Prostate gland (tissue), 2 donors: ENCODE results near the gene IGSF23. TPM values are rescaled to one million over a fixed set of nuclear protein-coding genes. Genes with fewer than 3 reads are reported as not detected.

Source experiments
- DNase-seq: peaks from one replicate; pipeline ENCODE4 v3.0.0-alpha.2; 2019; ENCODE audit warnings: low spot score
- H3K27ac ChIP-seq, 2 donors: fragments of 200-600 bp; sonication (generic); 2 replicates each; pipeline ENCODE4 v1.5.1; 2017 to 2019
- H3K27me3 ChIP-seq: fragments of 200-600 bp; sonication (generic); replicated peaks from 2 replicates; pipeline ENCODE4 v1.5.1; 2019; ENCODE audit not compliant: insufficient read depth
- H3K36me3 ChIP-seq, 2 donors: fragments of 200-600 bp; sonication (generic); 1 replicate in 1 of 2; 2 replicates in 1 of 2; pipeline versions ENCODE4 v1.5.1 to v1.8.1; 2017 to 2019
- H3K4me1 ChIP-seq: fragments of 200-600 bp; sonication (generic); replicated peaks from 2 replicates; pipeline ENCODE4 v1.5.1; 2019
- H3K4me3 ChIP-seq, 2 donors: fragments of 200-600 bp; sonication (generic); 2 replicates each; pipeline ENCODE4 v1.5.1; 2017 to 2019
- H3K9me3 ChIP-seq: fragments of 200-600 bp; sonication (generic); 2 replicates; pipeline ENCODE4 v1.5.1; 2017
- CTCF ChIP-seq, 4 experiments: fragments of 200-600 bp in 2 of 4; fragments of 450-650 bp in 2 of 4; sonication (generic) in 2 of 4; IDR thresholded peaks; 1 replicate in 3 of 4; 2 replicates in 1 of 4; pipeline ENCODE4 v1.5.1; 2016 to 2019; ENCODE audit warnings: antibody characterized with exemption in 4 of 4, mild to moderate bottlenecking in 2 of 4, moderate library complexity in 2 of 4
- POLR2A ChIP-seq: fragments of 450-650 bp; IDR thresholded peaks from one replicate; pipeline ENCODE4 v1.6.1; 2016; ENCODE audit warnings: antibody characterized with exemption, mild to moderate bottlenecking
- POLR2AphosphoS5 ChIP-seq: sonication (generic); formaldehyde crosslinking; IDR thresholded peaks from one replicate; pipeline ENCODE4 v1.6.1; 2017; ENCODE audit warnings: antibody characterized with exemption
- WGBS: methylation state at CpG from one replicate; pipeline ENCODE4 v1.1.5; 2018; 5-methylcytosine and 5-hydroxymethylcytosine counted together
- intact Hi-C: fragments of 100-400 bp; cut with DNase I; formaldehyde crosslinking; loops from one replicate; pipeline ENCODE4 v1.14.2; 2022
- total RNA-seq, 2 donors: library from RNA; depleted of rRNA; stranded (reverse); fragments of >200 nt; gene quantifications; one replicate each; pipeline ENCODE4 v1.1.0, GENCODE V29; 2016

Gene IGSF23
- total RNA-seq, 2 donors from 2014 or later: not detected

DNA sequence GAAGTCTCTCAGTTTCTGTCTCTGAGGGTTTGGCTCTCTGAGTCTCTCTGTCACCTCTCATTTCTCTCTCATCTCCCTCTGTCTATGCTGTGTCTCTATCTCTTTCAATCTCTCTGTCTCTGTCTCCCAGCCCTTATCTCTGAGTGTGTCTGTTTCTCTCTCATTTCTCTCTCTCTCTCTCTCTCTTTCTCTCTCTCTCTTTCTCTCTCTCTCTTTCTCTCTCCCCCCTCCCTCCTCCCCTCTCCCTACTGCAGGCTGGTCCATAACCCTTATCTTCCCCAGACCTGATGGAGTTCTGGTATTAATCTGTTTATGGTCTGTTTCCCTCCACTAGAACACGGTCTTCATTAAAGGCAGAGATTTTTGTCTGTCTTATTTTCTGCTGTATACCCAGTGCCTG, 29.0 kb downstream of the IGSF23 start:
- Histone ChIP-seq H3K4me1 (no peaks in the 10 kb centered on the region), H3K27me3 (no peaks in the 10 kb centered on the region), H3K4me3 (no peak overlapping the region), H3K27ac (no peak overlapping the region), H3K36me3 (no peaks in the 10 kb centered on the region), H3K9me3 (no peaks in the 10 kb centered on the region)
- intact Hi-C loops: no loop called here
- WGBS: 59% methylated on average over 1 of the region's 1 CpG
- TF ChIP-seq POLR2A (no peak), POLR2AphosphoS5 (no peak), CTCF (IDR thresholded peaks at IDR 0.05) (no peak)
- DNase-seq: no peak

DNA sequence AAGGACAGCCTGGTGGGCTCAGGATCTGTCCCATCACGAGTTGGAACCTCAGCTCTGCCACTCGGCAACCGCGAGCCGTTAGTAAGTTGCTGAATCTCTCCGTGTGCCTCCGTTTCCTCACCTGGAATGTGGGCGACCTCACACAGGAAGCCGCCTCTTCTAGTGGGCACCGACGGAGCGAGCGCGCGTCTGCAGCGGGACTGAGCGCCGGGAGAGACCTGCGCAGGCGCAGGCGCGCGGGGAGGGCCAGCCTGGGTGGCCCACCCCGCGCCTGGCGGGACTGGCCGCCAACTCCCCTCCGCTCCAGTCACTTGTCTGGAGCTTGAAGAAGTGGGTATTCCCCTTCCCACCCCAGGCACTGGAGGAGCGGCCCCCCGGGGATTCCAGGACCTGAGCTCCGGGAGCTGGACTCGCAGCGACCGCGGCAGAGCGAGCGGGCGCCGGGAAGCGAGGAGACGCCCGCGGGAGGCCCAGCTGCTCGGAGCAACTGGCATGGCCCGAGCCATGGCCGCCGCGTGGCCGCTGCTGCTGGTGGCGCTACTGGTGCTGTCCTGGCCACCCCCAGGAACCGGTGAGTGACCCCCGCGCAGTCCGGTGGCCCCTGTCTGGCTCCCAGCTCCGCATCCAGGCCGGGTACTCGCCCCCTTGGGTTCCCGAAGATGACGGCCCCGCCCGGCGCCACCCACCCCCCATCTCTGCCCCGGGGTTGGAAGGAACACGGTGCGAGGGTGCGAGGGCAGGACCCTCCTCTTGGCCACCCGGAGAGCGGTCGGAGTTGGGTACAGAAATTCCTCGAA, 30.4 kb downstream of the IGSF23 start, which contains the start of gene PVR:
Gene PVR (plus strand): TSS at position 306 of the 797 bp plus-strand sequence. CDS start 187 bp downstream, at position 493.
- H3K9me3 ChIP-seq: no peaks in the 10 kb centered on the region
- H3K27me3 ChIP-seq: no peaks in the 10 kb centered on the region
- TF ChIP-seq POLR2A (peak; percentile 81), POLR2AphosphoS5 (peak; percentile 27), CTCF (IDR thresholded peaks at IDR 0.05) (no peak)
- DNase-seq: peak; percentile 65
- WGBS: under 1% methylated on average over 44 of the region's 70 CpGs
- peak within 1 kb of the TSS; percentile 57 to 77 for H3K4me3 ChIP-seq
- intact Hi-C loops: no loop called here
- H3K4me1 ChIP-seq: no peaks in the 10 kb centered on the region
- H3K27ac ChIP-seq: peak within 1 kb of the TSS; percentile 87
- H3K36me3 ChIP-seq: no peaks in the 10 kb centered on the region

GRCh38 chr19:44644402-44645016, 31.1 kb downstream of the IGSF23 start:
- Histone ChIP-seq H3K36me3 (peaks cover 0 to under 1% of the 10 kb centered on the region in 2 donors), H3K4me3 (peak overlapping the region; percentile 57 to 77), H3K9me3 (no peaks in the 10 kb centered on the region), H3K27me3 (no peaks in the 10 kb centered on the region), H3K27ac (peak overlapping the region; percentile 87), H3K4me1 (no peaks in the 10 kb centered on the region)
- TF ChIP-seq CTCF (IDR thresholded peaks at IDR 0.05): no peak
- TF ChIP-seq POLR2A: peak; percentile 25
- intact Hi-C loops: no loop called here
- WGBS: 8% methylated on average over 13 of the region's 13 CpGs
- DNase-seq: peak; percentile 28

- no peak for DNase-seq
- intact Hi-C loops: no loop called here
- Histone ChIP-seq H3K27ac (no peak overlapping the region), H3K27me3 (no peaks in the 10 kb centered on the region), H3K4me1 (no peaks in the 10 kb centered on the region), H3K4me3 (no peak overlapping the region), H3K9me3 (no peaks in the 10 kb centered on the region), H3K36me3 (peaks cover 4 to 9% of the 10 kb centered on the region in 2 donors)
- 82% methylated on average over 8 of the region's 8 CpGs for WGBS
- TF ChIP-seq POLR2A: no peak
Measured at GRCh38 chr19:44645407-44646048, 32.2 kb downstream of the IGSF23 start.

DNA sequence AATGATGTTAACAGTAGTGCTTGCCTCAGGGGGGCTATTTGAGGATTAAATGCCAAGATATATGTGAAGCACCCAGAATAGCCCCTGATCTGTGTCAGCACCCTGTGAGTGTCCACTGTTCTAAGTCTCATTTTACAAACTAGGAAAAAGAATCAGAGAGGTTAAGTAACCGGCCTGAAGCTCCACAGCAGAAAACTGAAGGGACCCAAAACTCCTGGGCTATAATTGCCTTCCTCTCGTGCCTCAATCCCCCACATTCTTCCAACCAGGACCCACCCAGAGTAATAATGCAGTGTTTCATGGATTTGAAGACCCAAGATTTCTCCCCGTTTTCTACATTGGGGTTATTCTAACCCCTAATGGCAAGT, 32.7 kb downstream of the IGSF23 start:
- Histone ChIP-seq H3K36me3 (peaks cover 4 to 9% of the 10 kb centered on the region in 2 donors), H3K27ac (no peak overlapping the region), H3K4me3 (no peak overlapping the region), H3K4me1 (no peaks in the 10 kb centered on the region), H3K9me3 (no peaks in the 10 kb centered on the region), H3K27me3 (no peaks in the 10 kb centered on the region)
- 93% methylated on average over 3 of the region's 3 CpGs for WGBS
- TF ChIP-seq POLR2A (no peak), POLR2AphosphoS5 (no peak), CTCF (IDR thresholded peaks at IDR 0.05) (no peak)
- intact Hi-C loops: no loop called here
- DNase-seq: no peak
